Heart right ventricle (tissue), 16 donors: ENCODE results near the gene CLEC4C. TPM values are rescaled to one million over a fixed set of nuclear protein-coding genes. Genes with fewer than 3 reads are reported as not detected.
"Not testable (repeated sequence)": the region's sequence is repeated elsewhere in the genome, so short reads cannot be mapped to it uniquely, and the experiment has no call there.

Experiments
- ATAC-seq, 8 donors: fragments of 200-7000 bp; cut with Tn5 transposase; one replicate each; pipeline ENCODE4 v1.9.1; 2020; ENCODE audit warnings: mild to moderate bottlenecking in 8 of 8, moderate library complexity in 8 of 8, moderate number of reproducible peaks in 1 of 8
- DNase-seq, 2 donors: peaks; one replicate each; pipeline ENCODE4 v3.0.0-alpha.2; 2020
- H3K27ac ChIP-seq, 10 donors: fragments of 200-600 bp; sonication (generic) in 2 of 10; one replicate each; pipeline versions ENCODE4 v1.5.0 to v1.8.0; 2020 to 2022; ENCODE audit warnings: mild to moderate bottlenecking in 3 of 10
- H3K27me3 ChIP-seq, 7 donors: fragments of 200-600 bp; one replicate each; pipeline ENCODE4 v1.8.0; 2021 to 2022; ENCODE audit warnings: mild to moderate bottlenecking in 2 of 7
- H3K36me3 ChIP-seq, 9 donors: fragments of 200-600 bp; sonication (generic) in 1 of 9; one replicate each; pipeline versions ENCODE4 v1.5.0 to v1.8.0; 2020 to 2022; ENCODE audit warnings: mild to moderate bottlenecking in 2 of 9
- H3K4me1 ChIP-seq, 9 donors: fragments of 200-600 bp; sonication (generic) in 1 of 9; one replicate each; pipeline versions ENCODE4 v1.5.0 to v1.8.0; 2020 to 2022; ENCODE audit warnings: mild to moderate bottlenecking in 4 of 9
- H3K4me3 ChIP-seq, 10 donors: fragments of 200-600 bp; sonication (generic) in 2 of 10; one replicate each; pipeline versions ENCODE4 v1.5.0 to v1.8.0; 2020 to 2022; ENCODE audit warnings: mild to moderate bottlenecking in 7 of 10, moderate library complexity in 2 of 10
- H3K9me3 ChIP-seq, 11 donors: fragments of 200-600 bp in 10 of 11; sonication (generic) in 2 of 11; one replicate each; pipeline versions ENCODE4 v1.5.0 to v1.8.0; 2013 to 2022; ENCODE audit warnings: mild to moderate bottlenecking in 2 of 11, control low read depth in 1 of 11, moderate library complexity in 1 of 11
- WGBS, 2 donors: extraction: QIAGEN DNeasy Blood & Tissue Kit; methylation state at CpG; one replicate each; pipeline ENCODE4 v1.1.7; 2013; ENCODE audit warnings: inconsistent platforms in 1 of 2; 5-methylcytosine and 5-hydroxymethylcytosine counted together
- intact Hi-C, 10 donors: fragments of 100-400 bp; cut with DNase I; formaldehyde crosslinking; loops; one replicate each; pipeline versions ENCODE4 v1.11.1 to v1.14.2; 2022
- long read RNA-seq, 3 donors: library from polyadenylated mRNA; unstranded; transcript quantifications; one replicate each; pipeline ENCODE4 v2.0.0, GENCODE V29; 2020 to 2021
- polyA plus RNA-seq, 2 donors: library from polyadenylated mRNA; stranded (reverse); fragments of 200-250 nt; gene quantifications; one replicate each; pipeline ENCODE4 v1.2.3, GENCODE V29; 2013
- total RNA-seq, 10 donors: library from RNA; stranded (reverse); fragmentation: NEBNext Ultra II Directional in 3 of 10; extraction: Animal tissue kit (Norgen Biotek cat#: 25700) in 3 of 10; gene quantifications; one replicate each; pipeline versions ENCODE4 v1.2.1 to v1.2.4, GENCODE V29; 2021 to 2023
- TF ChIP-seq, protein P1 (sequence below), 9 donors: fragments of 200-600 bp; sonication (generic) in 2 of 9; IDR thresholded peaks; one replicate each; pipeline versions ENCODE4 v1.5.0 to v1.8.0; 2021 to 2022; ENCODE audit warnings: antibody characterized with exemption in 9 of 9, mild to moderate bottlenecking in 5 of 9, moderate library complexity in 1 of 9
- donor health status: Arrhythmogenic right ventricular cardiomyopathy.
- donor health status: ischemic (EF 13 %, LVEDD 7.1; RV severe dilation, severe dysfunction).
- donor health status: healthy with polysubstance abuse.
- donor health status: DM: no; HTN: yes; CAD: no.
- donor health status: DM: no; HTN: no; CAD: no.
- donor health status: ischemic (EF 25% LVEDD 6.9; RV normal size, moderate dysfunction).
- donor health status: ischemic (EF 25% LVEDD 5.7; RV mildly dilated, moderate dysfunction).
- donor health status: healthy.
- donor health status: DM: yes; HTN: yes; CAD: no.
- donor health status: Ischemic cardiomyopathy.
- donor health status: ischemic (EF 35%, LVEDD 5.7; RV mildly dilated, moderate dysfunction).
- donor health status: nonischemic (EF 11% LVEDD 7.7; RV severe dilation, severe dysfunction).
- donor health status: DM: yes; HTN: yes; CAD: no.
- donor health status: PGD.
- donor health status: ischemic (EF 29% LVEDD 5.4; RV normal size, mild dysfunction).
- donor health status: nonischemic (EF 23%, LVEDD 6.1; RV moderate dilation, normal function).

CLEC4C gene, protein sequence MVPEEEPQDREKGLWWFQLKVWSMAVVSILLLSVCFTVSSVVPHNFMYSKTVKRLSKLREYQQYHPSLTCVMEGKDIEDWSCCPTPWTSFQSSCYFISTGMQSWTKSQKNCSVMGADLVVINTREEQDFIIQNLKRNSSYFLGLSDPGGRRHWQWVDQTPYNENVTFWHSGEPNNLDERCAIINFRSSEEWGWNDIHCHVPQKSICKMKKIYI
- total RNA-seq (not detected), polyA plus RNA-seq (not detected)
- long read RNA-seq, donor 1 = 0 reads
- long read RNA-seq, donor 2 = 0 reads
- long read RNA-seq, donor 3 = 0 reads

GRCh38 chr12:7747246-7747645, at the start of gene CLEC4C:
CLEC4C (minus strand) TSS chr12:7747375; CDS start chr12:7747348, 27 bp downstream.
- TF ChIP-seq, protein P1, sequence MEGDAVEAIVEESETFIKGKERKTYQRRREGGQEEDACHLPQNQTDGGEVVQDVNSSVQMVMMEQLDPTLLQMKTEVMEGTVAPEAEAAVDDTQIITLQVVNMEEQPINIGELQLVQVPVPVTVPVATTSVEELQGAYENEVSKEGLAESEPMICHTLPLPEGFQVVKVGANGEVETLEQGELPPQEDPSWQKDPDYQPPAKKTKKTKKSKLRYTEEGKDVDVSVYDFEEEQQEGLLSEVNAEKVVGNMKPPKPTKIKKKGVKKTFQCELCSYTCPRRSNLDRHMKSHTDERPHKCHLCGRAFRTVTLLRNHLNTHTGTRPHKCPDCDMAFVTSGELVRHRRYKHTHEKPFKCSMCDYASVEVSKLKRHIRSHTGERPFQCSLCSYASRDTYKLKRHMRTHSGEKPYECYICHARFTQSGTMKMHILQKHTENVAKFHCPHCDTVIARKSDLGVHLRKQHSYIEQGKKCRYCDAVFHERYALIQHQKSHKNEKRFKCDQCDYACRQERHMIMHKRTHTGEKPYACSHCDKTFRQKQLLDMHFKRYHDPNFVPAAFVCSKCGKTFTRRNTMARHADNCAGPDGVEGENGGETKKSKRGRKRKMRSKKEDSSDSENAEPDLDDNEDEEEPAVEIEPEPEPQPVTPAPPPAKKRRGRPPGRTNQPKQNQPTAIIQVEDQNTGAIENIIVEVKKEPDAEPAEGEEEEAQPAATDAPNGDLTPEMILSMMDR (IDR thresholded peaks at IDR 0.05) = no peak
- H3K4me3 ChIP-seq = peak within 1 kb of the TSS in 1 of 10 donors; percentile 14
- ATAC-seq (no peak), DNase-seq (no peak)
- no peaks in the 10 kb centered on the region for H3K36me3 ChIP-seq
- peak within 1 kb of the TSS in 1 of 10 donors; percentile 24 for H3K27ac ChIP-seq
- no peaks in the 10 kb centered on the region for H3K4me1 ChIP-seq
- WGBS, 2 donors = 78 to 89% methylated on average over 5 of the region's 5 CpGs
- H3K27me3 ChIP-seq = peaks cover 0 to 7% (median 0%) of the 10 kb centered on the region in 7 donors
- peaks cover 0 to 22% (median 0%) of the 10 kb centered on the region in 11 donors for H3K9me3 ChIP-seq
- intact Hi-C loops = no loop called here

DNA sequence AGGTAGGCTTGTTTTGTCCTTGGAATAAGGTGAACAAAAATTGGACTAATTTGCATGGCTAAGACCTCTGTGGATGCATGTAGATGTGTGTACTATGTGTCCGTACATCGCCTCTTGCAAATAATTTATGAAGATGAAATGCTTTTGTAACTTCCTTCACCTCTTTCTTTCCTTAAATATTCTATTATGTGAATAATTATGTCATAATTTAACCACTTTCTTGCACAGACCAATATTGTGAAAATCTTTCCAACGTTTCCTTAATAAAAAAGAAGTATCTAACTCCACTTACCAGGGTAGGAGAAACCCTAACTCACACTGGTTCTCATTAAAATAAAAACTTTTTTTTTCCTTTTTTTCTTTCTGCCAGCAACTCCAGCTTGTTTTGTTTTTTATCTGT, 46.0 kb upstream of the CLEC4C start:
- H3K27me3 ChIP-seq = peaks cover 0 to 28% (median 4%) of the 10 kb centered on the region in 7 donors
- ATAC-seq (no peak), DNase-seq (no peak)
- TF ChIP-seq, protein P1 (IDR thresholded peaks at IDR 0.05) = no peak
- H3K4me3 ChIP-seq = no peak overlapping the region
- no peak overlapping the region for H3K27ac ChIP-seq
- H3K9me3 ChIP-seq = no peaks in the 10 kb centered on the region
- 51 to 73% methylated on average over 3 of the region's 3 CpGs for WGBS, 2 donors
- intact Hi-C loops = no loop called here
- peaks cover 0 to 7% (median 0%) of the 10 kb centered on the region in 9 donors for H3K4me1 ChIP-seq
- H3K36me3 ChIP-seq = no peaks in the 10 kb centered on the region

DNA sequence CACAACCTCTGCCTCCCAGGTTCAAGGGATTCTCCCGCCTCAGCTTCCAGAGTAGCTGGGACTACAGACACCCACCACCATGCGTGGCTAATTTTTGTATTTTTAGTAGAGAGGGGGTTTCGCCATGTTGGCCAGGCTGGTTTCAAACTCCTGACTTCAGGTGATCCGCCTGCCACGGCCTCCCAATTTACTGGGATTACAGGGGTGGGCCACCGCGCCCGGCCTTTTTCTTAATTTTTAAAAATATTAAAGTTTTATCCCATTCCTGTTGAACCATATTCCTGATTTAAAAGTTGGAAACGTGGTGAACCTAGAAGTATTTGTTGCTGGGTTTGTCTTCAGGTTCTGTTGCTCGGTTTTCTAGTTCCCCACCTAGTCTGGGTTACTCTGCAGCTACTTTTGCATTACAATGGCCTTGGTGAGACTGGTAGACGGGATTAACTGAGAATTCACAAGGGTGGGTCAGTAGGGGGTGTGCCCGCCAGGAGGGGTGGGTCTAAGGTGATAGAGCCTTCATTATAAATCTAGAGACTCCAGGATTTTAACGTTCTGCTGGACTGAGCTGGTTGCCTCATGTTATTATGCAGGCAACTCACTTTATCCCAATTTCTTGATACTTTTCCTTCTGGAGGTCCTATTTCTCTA, 41.8 kb upstream of the CLEC4C start, which contains the start of gene NANOG:
TSS of gene NANOG (plus strand) at position 519 of the 645 bp plus-strand sequence. CDS start 213 bp downstream, outside the sequence.
- DNase-seq, ATAC-seq, intact Hi-C loops, H3K4me3 ChIP-seq, H3K36me3 ChIP-seq, H3K27ac ChIP-seq, H3K9me3 ChIP-seq: not testable (repeated sequence)
- Histone ChIP-seq H3K4me1 (peaks cover 0 to 15% (median 0%) of the 10 kb centered on the region in 9 donors), H3K27me3 (peaks cover 0 to 46% (median 18%) of the 10 kb centered on the region in 7 donors)
- WGBS, 2 donors = 50 to 67% methylated on average over 13 of the region's 13 CpGs

GRCh38 chr12:7788294-7788660, 41.1 kb upstream of the CLEC4C start:
- TF ChIP-seq, protein P1 (IDR thresholded peaks at IDR 0.05) = no peak
- 16 to 22% methylated on average over 4 of the region's 4 CpGs for WGBS, 2 donors
- no peak overlapping the region for H3K4me3 ChIP-seq
- DNase-seq (no peak), ATAC-seq (no peak)
- peaks cover 0 to 43% (median 18%) of the 10 kb centered on the region in 7 donors for H3K27me3 ChIP-seq
- peaks cover 0 to 10% (median 0%) of the 10 kb centered on the region in 9 donors for H3K4me1 ChIP-seq
- H3K27ac ChIP-seq = no peak overlapping the region
- intact Hi-C loops = no loop called here
- H3K36me3 ChIP-seq = no peaks in the 10 kb centered on the region
- no peaks in the 10 kb centered on the region for H3K9me3 ChIP-seq
